GM10248 (cell line): Measurements from ENCODE around the gene SETBP1.

Source experiments
- CTCF ChIA-PET: fragments of 300-600 bp; sonication (Branson Sonifier 250); formaldehyde crosslinking; extraction: SDS; loops from one replicate; lab custom pipeline; 2021; ENCODE audit warnings: antibody characterized with exemption; lab: Yijun Ruan, JAX
- POLR2A ChIA-PET: fragments of 350-650 bp; sonication (Branson Sonifier 250); formaldehyde crosslinking; extraction: SDS; loops from one replicate; lab custom pipeline; 2020; ENCODE audit warnings: antibody characterized with exemption; lab: Yijun Ruan, JAX
- DNase-seq: peaks from one replicate; pipeline ENCODE4 v3.0.0; 2012; ENCODE audit errors: extremely low spot score
- CTCF ChIP-seq: IDR thresholded peaks from 2 replicates; pipeline ENCODE4 v1.5.1; 2012; ENCODE audit warnings: mild to moderate bottlenecking, low read depth; ENCODE audit errors: extremely low read depth, missing control alignments, control extremely low read depth

SETBP1 gene

GRCh38 chr18:44770641-44771040, 90.0 kb downstream of the SETBP1 start:
- CTCF ChIA-PET: interaction anchor here (1.1 kb wide), 1 partner anchor 11 kb away, joined by 3 read pairs; no protein-coding TSS in a partner anchor
- no peak for TF ChIP-seq CTCF
- DNase-seq: no peak
- POLR2A ChIA-PET: no interaction called here

GRCh38 chr18:44771572-44771955, 90.9 kb downstream of the SETBP1 start:
- ChIA-PET POLR2A (no interaction called here), CTCF (interaction anchor here (0.7 to 1.1 kb wide), 2 partner anchors 11 to 25 kb away, joined by 3 to 4 read pairs; no protein-coding TSS in a partner anchor)
- no peak for TF ChIP-seq CTCF
- no peak for DNase-seq

GRCh38 chr18:44771956-44772917, 91.5 kb downstream of the SETBP1 start:
- no peak for DNase-seq
- POLR2A ChIA-PET: no interaction called here
- CTCF ChIA-PET: interaction anchor here (0.7 to 1.3 kb wide), 3 partner anchors 9 to 26 kb away, joined by 3 to 4 read pairs (median 3); no protein-coding TSS in a partner anchor
- no peak for TF ChIP-seq CTCF

GRCh38 chr18:44773640-44774155, 93.0 kb downstream of the SETBP1 start:
- no peak for DNase-seq
- POLR2A ChIA-PET: no interaction called here
- CTCF ChIA-PET: no interaction called here
- TF ChIP-seq CTCF: no peak

GRCh38 chr18:44774191-44774590, 93.5 kb downstream of the SETBP1 start:
- no peak for DNase-seq
- no peak for TF ChIP-seq CTCF
- POLR2A ChIA-PET: no interaction called here
- CTCF ChIA-PET: no interaction called here

GRCh38 chr18:44777457-44778192, 96.9 kb downstream of the SETBP1 start:
- CTCF ChIA-PET: interaction anchor here (0.7 kb wide), 1 partner anchor 15 kb away, joined by 3 read pairs; no protein-coding TSS in a partner anchor
- DNase-seq: no peak
- POLR2A ChIA-PET: no interaction called here
- no peak for TF ChIP-seq CTCF
